ENCODE data around the gene NAALAD2. TPM values are rescaled to one million over a fixed set of nuclear protein-coding genes. Genes with fewer than 3 reads are reported as not detected.
"Not testable (repeated sequence)": the region's sequence is repeated elsewhere in the genome, so short reads cannot be mapped to it uniquely, and the experiment has no call there.

The NAALAD2 gene
- total and polyA plus RNA-seq, 2 experiments from 2014 or later: 3.4 to 4.3 TPM

DNA sequence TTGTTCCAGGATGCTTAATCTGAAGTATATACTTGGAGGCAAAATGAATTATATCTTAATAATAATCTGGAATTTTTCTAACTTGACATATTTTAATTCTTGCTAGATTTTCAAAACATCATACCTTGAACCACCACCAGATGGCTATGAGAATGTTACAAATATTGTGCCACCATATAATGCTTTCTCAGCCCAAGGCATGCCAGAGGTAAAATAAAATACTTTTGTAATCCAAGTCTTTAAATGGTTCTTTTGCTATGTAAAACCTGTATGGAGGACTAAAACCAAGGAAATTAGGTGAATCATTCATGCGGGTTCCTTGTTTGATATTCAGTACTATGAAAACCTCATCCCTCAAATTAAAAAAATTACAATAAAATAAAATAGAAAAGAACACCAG is 14.4 kb downstream of the NAALAD2 start:
- no peaks in the 10 kb centered on the region for H3K27me3 ChIP-seq (ENCODE audit: insufficient read depth)
- Mint-ChIP-seq H3K9me3 (no peaks in the 10 kb centered on the region), H3K27me3 (ENCODE audit: insufficient read depth, low read depth, poor library complexity) (peaks cover 5% of the 10 kb centered on the region), H3K36me3 (ENCODE audit: low read depth) (no peaks in the 10 kb centered on the region), H3K4me1 (no peaks in the 10 kb centered on the region), H3K27ac (no peak overlapping the region), H3K4me3 (no peak overlapping the region)
- no peak overlapping the region for H3K4me3 ChIP-seq
- H3F3A ChIP-seq (replicated peaks; ENCODE audit: low read depth): no peaks in the 10 kb centered on the region
- H3K4me1 ChIP-seq (ENCODE audit: insufficient read depth): no peaks in the 10 kb centered on the region
- TF ChIP-seq CTCF (conservative IDR thresholded peaks at IDR 0.05; ENCODE audit: low read depth in 2 of 2) (peak in 1 of 2 experiments; percentile 40; a peak in 2 of 4 replicates), ZNF462 (CRISPR knock-in tag; IDR thresholded peaks at IDR 0.05) (no peak)
- TF ChIP-seq, protein P1, sequence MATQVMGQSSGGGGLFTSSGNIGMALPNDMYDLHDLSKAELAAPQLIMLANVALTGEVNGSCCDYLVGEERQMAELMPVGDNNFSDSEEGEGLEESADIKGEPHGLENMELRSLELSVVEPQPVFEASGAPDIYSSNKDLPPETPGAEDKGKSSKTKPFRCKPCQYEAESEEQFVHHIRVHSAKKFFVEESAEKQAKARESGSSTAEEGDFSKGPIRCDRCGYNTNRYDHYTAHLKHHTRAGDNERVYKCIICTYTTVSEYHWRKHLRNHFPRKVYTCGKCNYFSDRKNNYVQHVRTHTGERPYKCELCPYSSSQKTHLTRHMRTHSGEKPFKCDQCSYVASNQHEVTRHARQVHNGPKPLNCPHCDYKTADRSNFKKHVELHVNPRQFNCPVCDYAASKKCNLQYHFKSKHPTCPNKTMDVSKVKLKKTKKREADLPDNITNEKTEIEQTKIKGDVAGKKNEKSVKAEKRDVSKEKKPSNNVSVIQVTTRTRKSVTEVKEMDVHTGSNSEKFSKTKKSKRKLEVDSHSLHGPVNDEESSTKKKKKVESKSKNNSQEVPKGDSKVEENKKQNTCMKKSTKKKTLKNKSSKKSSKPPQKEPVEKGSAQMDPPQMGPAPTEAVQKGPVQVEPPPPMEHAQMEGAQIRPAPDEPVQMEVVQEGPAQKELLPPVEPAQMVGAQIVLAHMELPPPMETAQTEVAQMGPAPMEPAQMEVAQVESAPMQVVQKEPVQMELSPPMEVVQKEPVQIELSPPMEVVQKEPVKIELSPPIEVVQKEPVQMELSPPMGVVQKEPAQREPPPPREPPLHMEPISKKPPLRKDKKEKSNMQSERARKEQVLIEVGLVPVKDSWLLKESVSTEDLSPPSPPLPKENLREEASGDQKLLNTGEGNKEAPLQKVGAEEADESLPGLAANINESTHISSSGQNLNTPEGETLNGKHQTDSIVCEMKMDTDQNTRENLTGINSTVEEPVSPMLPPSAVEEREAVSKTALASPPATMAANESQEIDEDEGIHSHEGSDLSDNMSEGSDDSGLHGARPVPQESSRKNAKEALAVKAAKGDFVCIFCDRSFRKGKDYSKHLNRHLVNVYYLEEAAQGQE (IDR thresholded peaks at IDR 0.05; ENCODE audit: unreplicated experiment): no peak
- no peak overlapping the region for H3K27ac ChIP-seq (ENCODE audit: low read depth)
- H2AFZ ChIP-seq: no peak overlapping the region
- no peak for DNase-seq (ENCODE audit: low spot score)
- no peaks in the 10 kb centered on the region for H3K9me2 ChIP-seq (ENCODE audit: insufficient read depth)
- no peak overlapping the region for H3K4me2 ChIP-seq
- H3K79me2 ChIP-seq (replicated peaks; ENCODE audit: insufficient read depth): no peaks in the 10 kb centered on the region
- no peak for ATAC-seq
- H3K36me3 ChIP-seq (ENCODE audit: insufficient read depth): no peaks in the 10 kb centered on the region
- no peaks in the 10 kb centered on the region for H4K20me1 ChIP-seq (replicated peaks; ENCODE audit: insufficient read depth)

DNA sequence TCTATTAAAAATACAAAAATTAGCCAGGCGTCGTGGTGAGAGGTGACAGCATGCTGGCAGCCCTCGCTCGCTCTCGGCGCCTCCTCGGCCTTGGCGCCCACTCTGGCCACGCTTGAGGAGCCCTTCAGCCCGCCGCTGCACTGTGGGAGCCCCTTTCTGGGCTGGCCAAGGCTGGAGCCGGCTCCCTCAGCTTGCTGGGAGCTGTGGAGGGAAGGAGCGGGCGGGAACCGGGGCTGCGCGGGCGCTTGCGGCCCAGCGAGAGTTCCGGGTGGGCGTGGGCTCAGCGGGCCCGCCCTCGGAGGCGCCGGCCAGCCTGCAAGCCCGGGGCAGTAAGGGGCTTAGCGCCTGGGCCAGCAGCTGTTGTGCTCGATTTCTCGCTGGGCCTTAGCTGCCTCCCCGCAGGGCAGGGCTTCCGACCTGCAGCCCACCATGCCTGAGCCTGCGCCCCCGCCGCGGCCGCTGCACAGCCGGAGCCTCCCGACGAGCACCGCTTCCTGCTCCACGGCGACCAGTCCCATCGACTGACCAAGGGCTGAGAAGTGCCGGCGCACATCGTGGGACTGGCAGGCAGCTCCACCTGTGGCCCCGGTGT is 32.6 kb downstream of the NAALAD2 start:
- not testable (repeated sequence) for H3K4me3 Mint-ChIP-seq; ATAC-seq; DNase-seq (ENCODE audit: low spot score); H3K27ac Mint-ChIP-seq; H3K27me3 ChIP-seq (ENCODE audit: insufficient read depth); H3K36me3 ChIP-seq (ENCODE audit: insufficient read depth); H3K9me3 Mint-ChIP-seq; H3K27me3 Mint-ChIP-seq (ENCODE audit: insufficient read depth, low read depth, poor library complexity); H3K4me3 ChIP-seq; H3K9me2 ChIP-seq (ENCODE audit: insufficient read depth); H3K27ac ChIP-seq (ENCODE audit: low read depth); H2AFZ ChIP-seq; H3K4me1 Mint-ChIP-seq; H4K20me1 ChIP-seq (replicated peaks; ENCODE audit: insufficient read depth); H3K4me2 ChIP-seq; H3F3A ChIP-seq (replicated peaks; ENCODE audit: low read depth); H3K4me1 ChIP-seq (ENCODE audit: insufficient read depth); H3K79me2 ChIP-seq (replicated peaks; ENCODE audit: insufficient read depth)
- H3K36me3 Mint-ChIP-seq (ENCODE audit: low read depth): peaks cover 18% of the 10 kb centered on the region; the same call in 2 of the 3 replicates

DNA sequence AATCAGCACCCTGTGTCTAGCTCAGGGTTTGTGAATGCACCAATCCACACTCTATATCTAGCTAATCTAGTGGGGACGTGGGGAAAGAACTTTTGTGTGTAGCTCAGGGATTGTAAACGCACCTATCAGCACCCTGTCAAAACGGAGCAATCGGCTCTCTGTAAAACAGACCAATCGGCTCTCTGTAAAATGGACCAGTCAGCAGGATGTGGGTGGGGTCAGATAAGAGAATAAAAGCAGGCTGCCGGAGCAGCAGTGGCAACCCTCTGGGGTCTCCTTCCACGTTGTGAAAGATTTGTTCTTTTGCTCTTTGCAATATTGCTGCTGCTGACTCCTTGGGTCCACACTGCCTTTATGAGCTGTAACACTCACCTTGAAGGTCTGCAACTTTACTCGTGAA is 33.2 kb downstream of the NAALAD2 start:
- not testable (repeated sequence) for H3K4me1 Mint-ChIP-seq; H3K9me2 ChIP-seq (ENCODE audit: insufficient read depth); H3K4me1 ChIP-seq (ENCODE audit: insufficient read depth); H3K27me3 ChIP-seq (ENCODE audit: insufficient read depth); H3F3A ChIP-seq (replicated peaks; ENCODE audit: low read depth); H3K4me3 Mint-ChIP-seq; H3K27ac Mint-ChIP-seq; H4K20me1 ChIP-seq (replicated peaks; ENCODE audit: insufficient read depth); H3K79me2 ChIP-seq (replicated peaks; ENCODE audit: insufficient read depth); H3K4me3 ChIP-seq; H2AFZ ChIP-seq; H3K27me3 Mint-ChIP-seq (ENCODE audit: insufficient read depth, low read depth, poor library complexity); H3K36me3 ChIP-seq (ENCODE audit: insufficient read depth); H3K4me2 ChIP-seq; H3K27ac ChIP-seq (ENCODE audit: low read depth); ATAC-seq; DNase-seq (ENCODE audit: low spot score); H3K9me3 Mint-ChIP-seq
- peaks cover 18% of the 10 kb centered on the region; the same call in 2 of the 3 replicates for H3K36me3 Mint-ChIP-seq (ENCODE audit: low read depth)
